NCI-H2196 (cell line): ENCODE data around the gene REM2.
"Not testable (repeated sequence)": the region's sequence is repeated elsewhere in the genome, so short reads cannot be mapped to it uniquely, and the experiment has no call there.

Experiments
- DNase-seq: peaks from one replicate; lab custom pipeline; 2025; ENCODE audit not compliant: unreplicated experiment; lab: John Stamatoyannopoulos, UW

REM2 gene

DNA sequence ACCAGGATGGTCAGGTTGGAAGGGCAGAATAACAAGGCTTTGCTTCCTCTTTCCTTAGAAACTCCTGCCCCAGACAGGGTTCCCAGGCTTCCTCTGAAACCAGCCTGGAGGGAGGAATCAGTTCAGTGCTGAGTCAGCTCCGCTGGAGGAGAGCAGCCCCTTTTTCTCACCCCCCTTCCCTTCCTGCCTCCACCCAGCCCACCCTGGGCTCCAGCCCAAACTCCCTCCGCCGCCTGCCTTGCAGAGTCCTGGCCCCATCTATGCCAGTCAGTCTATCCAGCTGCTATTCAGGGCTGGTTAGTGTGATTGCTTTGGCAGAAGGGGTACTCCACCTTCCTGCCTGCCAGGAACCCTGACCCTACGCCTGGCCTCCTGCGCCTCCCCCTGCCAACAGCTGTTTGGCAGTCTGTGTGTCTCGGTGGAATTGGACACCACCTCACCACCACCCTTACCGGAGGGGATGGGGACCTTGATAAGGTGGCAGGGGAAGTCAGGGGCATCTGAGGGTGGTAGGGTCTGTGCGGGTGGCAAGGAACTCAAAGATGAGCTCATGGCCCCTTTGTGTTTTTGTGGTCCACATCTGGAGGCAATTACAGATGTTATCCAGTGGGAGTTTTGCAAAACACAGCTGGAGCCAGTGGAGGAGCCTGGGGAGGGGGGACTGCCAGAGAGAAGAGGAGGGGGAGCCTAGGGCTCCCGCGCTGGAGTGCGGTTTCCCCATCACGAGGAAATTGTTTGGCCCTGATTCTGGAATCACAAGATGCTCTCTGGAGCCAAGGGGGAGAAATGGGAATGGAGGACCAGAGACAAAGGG is 34.5 kb upstream of the REM2 start:
- no peak for DNase-seq

DNA sequence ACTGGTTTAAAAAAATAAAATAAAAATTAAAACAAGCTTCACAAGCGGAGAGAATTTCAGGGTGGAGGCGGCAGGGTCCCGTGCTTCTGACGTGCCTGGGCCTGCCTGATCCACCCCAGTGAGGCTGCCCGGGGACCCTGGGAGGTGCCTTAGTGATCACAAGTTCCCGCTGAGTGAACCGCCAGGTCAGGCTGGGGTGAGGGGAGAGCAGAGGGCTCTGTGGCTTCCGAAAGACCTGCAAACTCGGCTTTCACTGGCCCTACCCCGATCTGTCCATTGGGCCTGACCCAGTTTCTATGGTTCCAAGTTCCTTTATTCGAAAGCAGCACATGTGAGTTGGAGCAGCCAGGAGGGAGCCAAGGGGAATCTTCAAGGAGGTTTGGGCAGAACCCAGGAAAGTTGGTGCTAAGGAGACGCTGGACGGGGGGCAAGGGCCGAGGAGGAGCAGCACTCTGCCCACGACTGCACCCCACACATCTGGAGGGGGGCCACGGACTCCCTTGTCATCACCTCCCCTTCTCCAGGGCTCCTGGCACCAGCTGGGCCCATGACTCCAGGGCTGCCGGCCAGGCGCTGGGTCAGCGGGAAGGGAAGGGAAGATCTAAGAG is 33.7 kb upstream of the REM2 start:
- no peak for DNase-seq

DNA sequence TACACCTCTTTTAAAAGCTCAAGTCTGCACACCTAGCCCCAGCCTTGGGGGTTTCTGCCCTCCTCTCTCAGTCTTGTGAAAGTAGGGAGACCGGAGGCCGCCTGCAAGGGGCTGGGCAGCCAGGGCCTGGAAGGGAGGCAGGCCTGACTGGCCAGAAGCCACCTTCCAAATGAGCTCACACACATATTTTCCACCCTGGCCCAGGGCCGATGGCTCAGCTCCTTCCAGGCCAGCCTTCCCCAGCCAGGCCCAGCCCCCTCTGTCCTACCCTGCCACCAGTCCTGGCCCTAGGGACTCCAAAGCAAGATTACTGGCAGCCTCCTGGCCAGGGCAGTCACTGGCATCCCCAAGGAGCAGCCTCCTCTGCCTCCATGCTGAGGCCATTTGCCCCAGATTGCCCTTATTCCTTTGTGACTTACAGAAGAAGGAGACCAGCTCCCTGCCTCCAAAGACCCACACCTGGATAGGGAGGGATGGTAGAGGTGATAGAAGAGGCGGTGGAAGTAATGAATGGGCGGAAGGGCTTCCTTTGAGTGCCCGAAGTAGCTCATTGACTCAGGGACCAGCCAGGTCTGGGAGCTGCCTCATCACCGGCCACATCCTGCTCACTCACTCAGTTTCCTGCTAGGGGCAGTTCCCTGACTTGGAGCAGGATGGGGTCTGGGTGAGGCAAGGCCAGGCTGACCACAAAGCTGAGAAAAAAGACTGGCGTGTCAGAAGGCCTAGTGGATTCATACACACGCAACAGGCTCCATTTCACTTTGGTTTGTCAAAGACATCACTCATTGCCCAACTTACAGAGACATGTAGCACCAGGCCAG is 31.9 kb upstream of the REM2 start:
- DNase-seq: no peak

DNA sequence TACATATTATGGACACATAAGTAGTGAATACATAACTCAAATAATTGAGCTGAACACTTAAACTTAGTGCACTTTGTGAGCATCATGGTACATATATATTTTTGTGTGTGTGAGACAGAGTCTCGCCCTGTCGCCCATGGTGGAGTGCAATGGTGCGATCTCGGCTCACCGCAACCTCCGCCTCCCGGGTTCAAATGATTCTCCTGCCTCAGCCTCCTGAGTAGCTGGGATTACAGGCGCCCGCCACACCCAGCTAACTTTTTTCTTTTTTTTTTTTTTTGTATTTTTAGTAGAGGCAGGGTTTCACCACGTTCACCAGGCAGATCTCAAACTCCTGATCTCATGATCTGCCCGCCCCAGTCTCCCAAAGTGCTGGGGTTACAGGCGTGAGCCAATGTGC is 30.8 kb upstream of the REM2 start:
- not testable (repeated sequence) for DNase-seq

DNA sequence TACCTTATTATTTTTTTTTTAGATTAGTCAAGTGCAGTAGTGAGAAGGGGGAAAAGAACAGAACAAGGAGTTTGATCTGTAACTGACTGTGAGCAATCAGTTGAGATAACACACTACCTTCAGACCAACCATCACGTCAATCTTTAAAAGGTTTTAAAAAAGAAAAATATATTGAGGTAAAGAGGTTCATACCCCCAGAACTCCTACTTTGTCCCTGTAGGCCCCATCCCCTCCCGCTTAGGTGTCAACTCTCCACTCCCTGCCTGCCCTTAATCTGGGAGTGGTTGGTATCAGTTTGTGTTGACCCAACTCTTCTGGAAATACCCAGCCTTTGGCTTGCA is 30.5 kb upstream of the REM2 start:
- no peak for DNase-seq

DNA sequence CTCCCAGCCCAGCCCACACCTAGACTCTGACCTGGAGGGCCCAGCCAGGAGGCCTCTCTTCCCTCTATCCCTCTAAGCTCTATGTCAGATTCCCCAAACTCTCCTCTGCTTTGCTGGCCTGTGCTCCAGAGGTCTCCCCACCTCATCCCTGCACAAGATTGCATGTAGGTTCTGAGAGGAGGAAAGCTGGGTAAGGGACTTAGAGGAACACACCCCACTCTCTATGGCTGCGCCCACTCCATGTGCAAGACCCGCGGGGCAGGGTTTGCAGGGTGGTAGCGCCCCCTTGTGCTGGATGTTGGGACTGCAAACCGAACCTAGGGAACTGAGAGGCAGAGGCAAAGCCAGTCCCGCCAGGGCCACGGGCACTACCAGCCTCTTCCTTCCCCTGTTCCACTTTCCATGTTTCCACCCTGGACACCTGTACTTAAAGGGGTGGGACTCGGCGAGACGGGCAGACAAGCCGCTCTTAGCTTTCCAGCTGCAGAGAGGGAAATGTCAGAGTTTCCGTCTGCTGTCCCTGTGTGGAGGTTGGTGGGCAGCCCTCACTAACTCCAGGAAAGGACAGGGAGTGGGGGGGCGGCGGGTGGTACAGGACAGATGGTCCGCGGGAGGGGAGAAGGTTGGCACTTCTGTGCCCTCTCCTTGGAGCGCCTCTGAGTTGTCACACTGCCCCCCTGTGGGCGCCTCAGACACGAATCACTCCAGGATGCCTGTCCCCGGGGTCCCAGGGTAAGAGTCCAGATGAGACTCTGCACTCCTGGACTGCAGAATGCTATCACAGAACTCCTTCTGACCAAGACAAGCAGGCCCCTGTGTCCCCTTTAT is 29.9 kb upstream of the REM2 start:
- DNase-seq: peak; percentile 78

DNA sequence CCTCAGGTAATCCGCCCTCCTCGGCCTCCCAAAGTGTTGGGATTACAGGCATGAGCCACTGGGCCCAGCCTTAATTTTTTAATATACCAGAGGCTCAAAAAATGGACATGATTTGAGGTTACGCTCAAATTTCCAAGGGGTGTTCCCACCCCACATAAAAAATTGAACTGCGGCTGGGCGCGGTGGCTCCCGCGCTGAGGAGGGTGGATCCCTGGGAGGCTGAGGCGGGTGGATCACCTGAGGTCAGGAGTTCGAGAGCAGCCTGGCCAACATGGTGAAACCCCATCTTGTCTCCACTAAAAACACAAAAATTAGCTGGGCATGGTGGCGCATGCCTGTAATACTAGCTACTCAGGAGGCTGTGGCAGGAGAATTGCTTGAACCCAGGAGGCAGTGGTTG is 28.7 kb upstream of the REM2 start:
- not testable (repeated sequence) for DNase-seq

DNA sequence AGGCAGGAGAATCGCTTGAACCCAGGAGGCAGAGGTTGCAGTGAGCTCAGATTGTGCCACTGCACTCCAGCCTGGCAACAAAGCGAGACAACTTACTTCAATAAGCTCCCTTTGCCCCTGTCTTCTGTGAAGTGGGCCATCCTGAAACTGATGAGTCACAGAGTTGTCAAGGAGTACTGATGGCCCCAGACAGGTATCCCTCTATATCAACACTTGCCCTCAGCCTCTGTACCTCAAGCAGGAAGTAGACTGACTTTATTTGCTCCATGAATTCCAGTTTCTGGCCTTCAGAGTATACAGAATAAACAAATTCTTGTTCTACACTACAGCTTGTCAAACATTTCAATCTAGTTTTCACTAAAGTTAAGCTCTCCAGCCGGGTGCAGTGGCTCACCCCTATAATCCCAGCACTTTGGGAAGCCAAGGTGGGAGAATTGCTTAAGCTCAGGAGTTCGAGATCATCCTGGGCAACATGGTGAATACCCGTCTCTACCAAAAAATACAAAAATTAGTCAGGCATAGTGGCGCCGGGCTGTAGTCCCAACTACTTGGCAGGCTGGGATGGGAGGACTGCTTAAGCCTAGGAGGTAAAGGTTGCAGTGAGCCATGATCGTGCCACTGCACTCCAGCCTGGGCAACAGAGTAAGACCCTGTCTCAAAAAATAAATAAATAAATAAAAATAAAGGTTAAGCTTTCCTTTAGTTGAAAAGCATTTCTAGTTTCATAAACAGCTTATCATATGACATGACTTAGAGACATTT is 27.9 kb upstream of the REM2 start:
- no peak for DNase-seq

DNA sequence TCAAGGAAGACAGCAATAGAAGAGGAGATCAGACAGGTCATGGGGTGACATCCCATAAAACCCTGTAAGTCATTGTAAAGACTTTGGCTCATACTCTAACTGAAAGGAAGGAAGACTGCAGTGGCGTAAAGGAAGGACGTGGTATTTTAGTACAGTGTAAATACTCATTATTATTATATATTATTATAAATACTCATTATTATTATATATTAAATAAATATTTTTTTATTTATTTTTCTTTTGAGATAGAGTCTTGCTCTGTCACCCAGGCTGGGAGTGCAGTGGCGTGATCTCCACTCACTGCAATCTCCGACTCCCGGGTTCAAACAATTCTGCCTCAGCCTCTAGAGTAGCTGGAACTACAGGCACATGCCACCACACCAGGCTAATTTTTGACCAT is 26.6 kb upstream of the REM2 start:
- no peak for DNase-seq

DNA sequence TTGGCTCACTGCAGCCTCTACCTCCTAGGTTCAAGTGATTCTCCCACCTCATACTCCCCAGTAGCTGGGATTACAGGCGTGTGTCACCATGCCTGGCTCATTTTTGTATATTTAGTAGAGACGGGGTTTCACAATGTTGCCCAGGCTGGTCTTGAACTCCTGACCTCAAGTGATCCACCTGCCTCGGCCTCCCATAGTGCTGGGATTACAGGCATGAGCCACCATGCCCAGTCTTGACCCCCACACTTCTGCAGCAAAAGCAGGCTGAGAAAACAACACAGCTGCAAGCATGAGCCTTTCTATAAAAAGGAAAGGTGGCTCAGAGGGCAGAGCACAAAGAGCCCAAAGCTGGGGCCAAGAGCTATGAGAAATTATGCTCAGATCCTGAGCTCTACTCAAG is 22.6 kb upstream of the REM2 start:
- DNase-seq: not testable (repeated sequence)

DNA sequence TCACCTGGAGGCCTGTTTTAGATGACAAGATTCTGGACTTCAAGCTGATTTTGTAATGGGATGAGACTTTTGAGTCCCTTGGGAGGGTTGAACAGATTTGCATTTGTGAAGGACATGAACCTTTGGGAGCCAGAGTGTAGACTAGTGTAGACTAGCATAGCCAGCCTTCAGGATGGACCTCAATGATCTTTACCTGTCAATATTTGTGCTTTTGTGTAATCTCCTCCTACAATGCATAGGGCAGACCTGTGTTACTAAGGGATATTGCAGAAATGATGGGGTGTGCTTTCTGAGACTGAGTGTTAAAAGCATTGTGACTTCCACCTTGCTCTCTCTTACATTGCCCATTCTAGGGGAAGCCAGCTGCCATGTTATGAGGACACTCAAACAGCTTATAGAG is 21.4 kb upstream of the REM2 start:
- DNase-seq: no peak

DNA sequence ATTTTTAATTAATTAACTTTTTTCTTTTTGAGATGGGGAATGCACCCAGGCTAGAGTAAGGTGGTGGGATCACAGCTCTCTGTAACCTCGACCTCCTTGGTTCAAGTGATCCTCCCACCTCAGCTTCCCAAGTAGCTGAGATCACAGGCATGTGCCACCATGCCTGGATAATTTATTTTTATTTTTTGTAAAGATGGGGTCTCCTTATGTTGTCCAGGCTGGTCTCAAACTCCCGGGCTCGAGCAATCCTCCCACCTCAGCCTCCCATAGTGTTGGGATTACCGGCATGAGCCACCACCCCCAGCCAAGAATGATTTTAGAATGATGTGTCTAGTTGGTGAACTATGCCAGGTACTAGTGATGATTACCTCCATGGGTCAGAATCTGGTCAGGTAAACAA is 18.0 kb upstream of the REM2 start:
- no peak for DNase-seq

DNA sequence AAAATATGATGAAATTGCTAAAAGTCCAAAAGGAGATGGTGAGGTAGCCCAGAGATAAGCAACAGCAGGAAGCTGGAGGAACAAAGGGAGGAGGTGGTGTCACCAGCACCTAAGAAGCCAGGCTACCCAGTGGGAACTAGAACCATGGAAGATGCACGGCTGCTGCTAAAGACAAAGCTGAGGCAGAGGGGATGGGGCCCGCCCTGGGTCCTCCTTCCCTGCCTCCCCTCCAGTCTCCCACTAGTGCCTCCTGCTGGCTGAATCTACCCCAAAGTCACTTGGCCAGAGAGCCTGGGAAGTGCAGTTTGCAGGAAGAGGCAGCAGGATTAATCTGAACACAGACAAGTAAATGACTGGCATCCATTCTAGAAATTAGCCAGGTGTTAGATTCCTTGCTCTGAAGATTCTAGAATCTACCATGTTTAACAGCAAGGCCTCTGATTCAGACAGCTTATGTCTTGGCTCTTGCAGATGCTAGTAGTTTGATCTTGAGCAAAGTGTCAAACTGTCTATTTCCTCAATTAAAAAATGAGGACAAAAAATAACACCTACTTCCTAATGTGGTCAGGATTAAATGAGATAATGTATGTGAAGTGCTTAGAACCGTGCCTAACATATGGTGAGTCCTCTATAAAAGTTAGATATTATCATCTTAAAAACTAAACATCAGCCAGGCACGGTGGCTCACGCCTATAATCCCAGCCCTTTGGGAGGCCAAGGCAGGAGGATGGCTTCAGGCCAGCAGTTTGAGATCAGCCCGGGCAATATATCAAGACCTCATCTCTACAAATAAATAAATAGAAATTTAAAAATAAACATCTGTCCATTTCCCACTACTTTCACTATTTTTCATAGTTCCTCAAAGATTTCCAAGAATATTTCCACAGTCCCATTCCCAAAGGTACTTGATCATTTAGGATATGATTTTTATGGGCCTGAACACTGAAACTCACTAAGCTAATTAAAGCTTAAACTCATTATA is 17.3 kb upstream of the REM2 start:
- DNase-seq: no peak

DNA sequence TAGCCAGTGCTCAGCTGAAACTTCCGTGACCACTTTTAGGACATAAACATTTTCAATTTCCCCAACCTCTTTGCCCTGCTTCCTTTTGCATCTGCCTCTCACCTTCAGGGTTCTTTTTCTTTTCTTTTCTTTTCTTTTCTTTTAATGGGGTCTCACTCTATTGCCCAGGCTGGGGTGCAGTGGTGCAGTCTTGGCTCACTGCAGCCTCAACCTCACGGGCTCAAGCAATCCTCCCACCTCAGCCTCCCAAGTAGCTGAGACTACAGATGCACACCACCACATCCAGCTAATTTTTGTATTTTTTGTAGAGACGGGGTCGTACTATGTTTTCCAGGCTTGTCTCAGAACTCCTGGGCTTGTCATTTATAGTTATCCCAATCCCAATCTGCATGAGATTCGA is 16.1 kb upstream of the REM2 start:
- DNase-seq: no peak

DNA sequence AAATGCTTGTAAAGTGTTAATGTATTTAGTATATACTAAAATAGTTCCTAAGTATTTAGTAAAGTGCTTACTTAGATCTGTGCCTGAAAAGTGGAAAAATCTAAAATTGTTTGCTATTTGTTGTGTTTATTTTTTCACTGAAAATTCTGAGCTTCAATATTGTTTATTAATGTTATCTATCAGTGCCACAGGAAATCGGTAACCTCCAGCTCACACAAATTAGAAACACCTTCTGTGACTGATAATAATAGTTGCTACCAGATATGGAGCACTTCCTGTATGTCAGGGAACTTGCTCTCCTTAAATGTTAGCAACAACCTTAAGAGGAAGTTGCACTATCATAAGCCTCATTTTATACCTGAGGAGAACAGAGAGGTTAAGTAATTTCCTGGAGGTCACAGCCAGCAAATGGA is 12.2 kb upstream of the REM2 start:
- DNase-seq: no peak

DNA sequence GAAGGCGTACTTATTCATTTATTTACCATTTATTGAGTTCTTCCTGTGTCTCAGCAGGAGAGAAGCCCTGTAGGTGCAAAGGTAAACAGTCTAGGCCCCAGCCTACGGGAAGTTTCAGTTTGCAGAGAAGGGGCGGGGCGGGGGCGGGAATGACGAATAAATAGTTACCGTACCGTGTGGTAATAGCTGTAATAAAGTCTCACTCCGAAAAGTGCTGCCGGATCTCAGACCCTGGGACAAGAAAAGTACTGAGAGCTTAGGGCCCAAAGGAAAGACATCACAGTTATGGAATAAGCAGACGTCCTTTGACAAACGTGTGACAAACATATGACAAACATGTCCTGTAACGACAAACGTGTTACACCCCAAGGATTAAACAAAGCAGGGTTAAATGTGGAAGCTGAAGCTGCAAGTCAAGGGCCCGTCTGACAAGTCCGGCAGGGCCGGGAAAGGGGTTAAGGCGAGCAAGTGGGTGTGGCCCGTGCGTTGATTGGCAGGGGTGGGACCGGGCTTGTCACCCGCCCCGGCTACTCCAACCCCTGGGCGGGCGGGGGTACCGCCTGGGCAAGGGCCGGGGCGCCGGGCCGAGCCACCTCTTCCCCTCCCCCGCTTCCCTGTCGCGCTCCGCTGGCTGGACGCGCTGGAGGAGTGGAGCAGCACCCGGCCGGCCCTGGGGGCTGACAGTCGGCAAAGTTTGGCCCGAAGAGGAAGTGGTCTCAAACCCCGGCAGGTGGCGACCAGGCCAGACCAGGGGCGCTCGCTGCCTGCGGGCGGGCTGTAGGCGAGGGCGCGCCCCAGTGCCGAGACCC is 11.6 kb upstream of the REM2 start, which contains the start of gene LRP10:
TSS of gene LRP10 (plus strand) at position 517 of the 809 bp plus-strand sequence. CDS start 564 bp downstream, outside the sequence.
- DNase-seq: peak; percentile 90

DNA sequence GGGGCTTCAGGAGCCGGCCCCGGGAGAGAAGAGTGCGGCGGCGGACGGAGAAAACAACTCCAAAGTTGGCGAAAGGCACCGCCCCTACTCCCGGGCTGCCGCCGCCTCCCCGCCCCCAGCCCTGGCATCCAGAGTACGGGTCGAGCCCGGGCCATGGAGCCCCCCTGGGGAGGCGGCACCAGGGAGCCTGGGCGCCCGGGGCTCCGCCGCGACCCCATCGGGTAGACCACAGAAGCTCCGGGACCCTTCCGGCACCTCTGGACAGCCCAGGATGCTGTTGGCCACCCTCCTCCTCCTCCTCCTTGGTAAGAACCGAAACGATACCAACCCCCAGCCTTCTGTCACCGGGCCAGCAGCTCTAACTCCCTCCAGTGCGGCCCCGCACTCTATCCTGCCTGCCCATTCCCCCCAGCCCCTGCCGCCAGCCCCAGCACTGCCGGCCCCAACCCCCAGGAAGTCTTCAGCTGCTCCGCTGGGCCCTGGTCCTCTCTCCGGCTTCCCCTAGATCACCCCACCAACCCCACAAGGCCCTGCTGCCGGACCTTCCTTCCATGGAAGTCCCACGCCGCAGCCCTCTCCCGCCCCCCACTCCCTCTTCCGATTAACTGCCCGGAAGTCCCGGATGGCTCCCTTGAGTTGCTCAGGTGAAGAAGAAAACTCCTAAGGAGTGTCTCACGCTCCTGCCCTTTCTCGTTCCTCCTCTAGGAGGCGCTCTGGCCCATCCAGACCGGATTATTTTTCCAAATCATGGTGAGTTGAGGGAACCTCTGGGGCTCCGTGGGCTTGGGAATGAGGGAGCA is 10.8 kb upstream of the REM2 start:
- DNase-seq: peak; percentile 84
